ENCODE measurements around the gene MAN1B1. TPM values are rescaled to one million over a fixed set of nuclear protein-coding genes. Genes with fewer than 3 reads are reported as not detected.

The MAN1B1 gene
- polyA plus RNA-seq, 2 of the 4 experiments (the other 2 are of a cell fraction), result 31.7 to 48.6 TPM

GRCh38 chr9:137103206-137103999, 16.6 kb downstream of the MAN1B1 start:
- no peak overlapping the region for H3K4me2 ChIP-seq
- ChIA-PET POLR2A (interaction anchor here (0.7 to 1.6 kb wide), 2 partner anchors 17 to 68 kb away, joined by 4 read pairs; partner anchors contain the start of gene MAN1B1), CTCF (interaction anchor here (0.6 to 2.5 kb wide), 2 partner anchors 36 to 187 kb away, joined by 4 to 11 read pairs; no protein-coding TSS in a partner anchor)
- H3K4me3 ChIP-seq, result no peak overlapping the region
- DNase-seq (ENCODE audit: low read depth in 1 of 2, low spot score in 1 of 2) (no peak), ATAC-seq (no peak), FAIRE-seq (no peak)
- H3K27ac ChIP-seq, result no peak overlapping the region
- H3K9me3 ChIP-seq, result peaks cover 7% of the 10 kb centered on the region
- TF ChIP-seq ESRRA (IDR thresholded peaks at IDR 0.05; ENCODE audit: borderline replicate concordance, low read length) (no peak), HEYL (CRISPR knock-in tag; IDR thresholded peaks at IDR 0.05) (no peak), POLR2AphosphoS2 (conservative IDR thresholded peaks at IDR 0.05; ENCODE audit: low read length) (no peak), PBX3 (IDR thresholded peaks at IDR 0.05) (no peak), TP53 (CRISPR knock-in tag; IDR thresholded peaks at IDR 0.05) (no peak), CHD2 (IDR thresholded peaks at IDR 0.05; ENCODE audit: low read length, partially characterized antibody) (no peak), HDAC2 (IDR thresholded peaks at IDR 0.05) (no peak), NFE2L2 (conservative IDR thresholded peaks at IDR 0.05; ENCODE audit: low read length) (no peak)
- TF ChIP-seq, protein P1, sequence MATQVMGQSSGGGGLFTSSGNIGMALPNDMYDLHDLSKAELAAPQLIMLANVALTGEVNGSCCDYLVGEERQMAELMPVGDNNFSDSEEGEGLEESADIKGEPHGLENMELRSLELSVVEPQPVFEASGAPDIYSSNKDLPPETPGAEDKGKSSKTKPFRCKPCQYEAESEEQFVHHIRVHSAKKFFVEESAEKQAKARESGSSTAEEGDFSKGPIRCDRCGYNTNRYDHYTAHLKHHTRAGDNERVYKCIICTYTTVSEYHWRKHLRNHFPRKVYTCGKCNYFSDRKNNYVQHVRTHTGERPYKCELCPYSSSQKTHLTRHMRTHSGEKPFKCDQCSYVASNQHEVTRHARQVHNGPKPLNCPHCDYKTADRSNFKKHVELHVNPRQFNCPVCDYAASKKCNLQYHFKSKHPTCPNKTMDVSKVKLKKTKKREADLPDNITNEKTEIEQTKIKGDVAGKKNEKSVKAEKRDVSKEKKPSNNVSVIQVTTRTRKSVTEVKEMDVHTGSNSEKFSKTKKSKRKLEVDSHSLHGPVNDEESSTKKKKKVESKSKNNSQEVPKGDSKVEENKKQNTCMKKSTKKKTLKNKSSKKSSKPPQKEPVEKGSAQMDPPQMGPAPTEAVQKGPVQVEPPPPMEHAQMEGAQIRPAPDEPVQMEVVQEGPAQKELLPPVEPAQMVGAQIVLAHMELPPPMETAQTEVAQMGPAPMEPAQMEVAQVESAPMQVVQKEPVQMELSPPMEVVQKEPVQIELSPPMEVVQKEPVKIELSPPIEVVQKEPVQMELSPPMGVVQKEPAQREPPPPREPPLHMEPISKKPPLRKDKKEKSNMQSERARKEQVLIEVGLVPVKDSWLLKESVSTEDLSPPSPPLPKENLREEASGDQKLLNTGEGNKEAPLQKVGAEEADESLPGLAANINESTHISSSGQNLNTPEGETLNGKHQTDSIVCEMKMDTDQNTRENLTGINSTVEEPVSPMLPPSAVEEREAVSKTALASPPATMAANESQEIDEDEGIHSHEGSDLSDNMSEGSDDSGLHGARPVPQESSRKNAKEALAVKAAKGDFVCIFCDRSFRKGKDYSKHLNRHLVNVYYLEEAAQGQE (IDR thresholded peaks at IDR 0.05), result no peak
- 91% methylated on average over 37 of the region's 37 CpGs for WGBS (ENCODE audit: missing lambda C conversion rate)
- H3K4me1 ChIP-seq, result no peaks in the 10 kb centered on the region

DNA sequence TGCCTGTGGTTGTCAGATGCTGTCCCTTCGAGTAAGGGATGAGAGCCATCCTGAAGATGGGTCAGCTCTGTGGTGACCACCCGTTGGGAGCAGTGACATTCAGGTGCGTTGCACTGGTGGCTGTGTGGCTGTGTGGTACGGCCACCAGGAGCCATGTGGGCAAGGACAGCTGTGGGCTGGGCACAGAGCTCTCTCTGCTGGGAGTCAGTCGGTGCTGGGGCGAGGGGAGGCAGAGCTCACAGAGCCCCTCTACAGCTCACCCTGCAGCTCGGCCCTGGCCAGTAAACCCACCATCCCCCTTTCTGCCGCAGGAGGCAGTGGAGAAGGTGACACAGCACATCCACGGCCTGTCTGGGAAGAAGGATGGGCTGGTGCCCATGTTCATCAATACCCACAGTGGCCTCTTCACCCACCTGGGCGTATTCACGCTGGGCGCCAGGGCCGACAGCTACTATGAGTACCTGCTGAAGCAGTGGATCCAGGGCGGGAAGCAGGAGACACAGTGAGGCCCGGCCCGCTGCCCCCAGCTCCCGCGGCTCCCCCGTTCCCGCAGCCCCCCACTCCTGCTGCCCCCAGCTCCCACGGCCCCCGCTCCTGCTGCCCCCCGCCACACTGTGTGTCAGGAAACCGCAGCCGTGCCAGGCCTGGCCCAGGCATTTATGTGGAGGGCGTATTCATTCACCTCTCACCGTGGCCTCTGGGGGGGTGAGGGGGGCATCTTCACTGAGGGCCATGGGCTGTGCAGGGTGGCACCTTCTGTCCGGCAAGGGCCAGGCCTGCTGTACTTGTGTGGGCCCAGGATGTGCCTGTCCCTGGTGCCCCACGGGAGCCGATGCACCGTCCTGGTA, 19.3 kb downstream of the MAN1B1 start:
- WGBS (ENCODE audit: missing lambda C conversion rate), result 95% methylated on average over 17 of the region's 31 CpGs
- ATAC-seq, result no peak; a peak in 1 of 6 replicates
- Histone ChIP-seq H3K4me3 (no peak overlapping the region), H3K4me2 (no peak overlapping the region), H3K4me1 (no peaks in the 10 kb centered on the region), H3K9me3 (peaks cover 7% of the 10 kb centered on the region), H3K27ac (no peak overlapping the region)
- ChIA-PET POLR2A (interaction anchor here (0.6 to 1.5 kb wide), 2 partner anchors 19 to 146 kb away, joined by 3 to 4 read pairs; partner anchors contain the start of gene MAN1B1), CTCF (interaction anchor here (0.7 to 5.9 kb wide), 13 partner anchors 8 to 131 kb away, joined by 3 to 39 read pairs (median 5); partner anchors contain the start of genes MAN1B1 and NPDC1)
- no peak for TF ChIP-seq CBX2 (IDR thresholded peaks at IDR 0.05; ENCODE audit: borderline replicate concordance, low read depth)
- TF ChIP-seq CTCF (IDR thresholded peaks at IDR 0.05), result no peak
- no peak for TF ChIP-seq EHMT2 (IDR thresholded peaks at IDR 0.05; ENCODE audit: low read depth)
- TF ChIP-seq ZSCAN20 (CRISPR knock-in tag; IDR thresholded peaks at IDR 0.05), result no peak
- no peak for TF ChIP-seq EP300 (IDR thresholded peaks at IDR 0.05)
- TF ChIP-seq SREBF2 (IDR thresholded peaks at IDR 0.05), result no peak
- TF ChIP-seq KDM1A (IDR thresholded peaks at IDR 0.05; ENCODE audit: low read depth), result no peak
- TF ChIP-seq RFX5 (IDR thresholded peaks at IDR 0.05), result no peak
- TF ChIP-seq MYC (IDR thresholded peaks at IDR 0.05; ENCODE audit: borderline replicate concordance, low read length), result no peak
- no peak for FAIRE-seq
- no peak for DNase-seq (ENCODE audit: low read depth in 1 of 2, low spot score in 1 of 2)
